Smooth muscle cell (in vitro differentiated cells): ENCODE results near the gene INF2. TPM values are rescaled to one million over a fixed set of nuclear protein-coding genes. Genes with fewer than 3 reads are reported as not detected.

Experiments
- DNase-seq: peaks from one replicate; lab custom pipeline; 2025; ENCODE audit not compliant: unreplicated experiment; lab: John Stamatoyannopoulos, UW
- H2AFZ ChIP-seq: fragments of 200-600 bp; sonication (generic); 2 replicates; pipeline ENCODE4 v1.6.0; 2016; ENCODE audit warnings: antibody characterized with exemption, low read depth, mild to moderate bottlenecking
- H3F3A ChIP-seq: fragments of 200-600 bp; sonication (generic); 2 replicates; pipeline ENCODE4 v1.6.0; 2017; ENCODE audit warnings: antibody characterized with exemption, low read depth
- H3K27ac ChIP-seq: fragments of 200-600 bp; sonication (generic); 2 replicates; pipeline ENCODE4 v1.5.1; 2016; ENCODE audit warnings: low read depth, mild to moderate bottlenecking
- H3K27me3 ChIP-seq: fragments of 200-600 bp; sonication (generic); 2 replicates; pipeline ENCODE4 v1.6.1; 2016; ENCODE audit warnings: low read depth, mild to moderate bottlenecking
- H3K36me3 ChIP-seq: fragments of 200-600 bp; sonication (generic); 2 replicates; pipeline ENCODE4 v1.5.1; 2016; ENCODE audit warnings: low read depth
- H3K4me1 ChIP-seq: fragments of 200-600 bp; sonication (generic); 2 replicates; pipeline ENCODE4 v1.5.1; 2016; ENCODE audit warnings: low read depth
- H3K4me2 ChIP-seq: fragments of 200-600 bp; sonication (generic); 2 replicates; pipeline ENCODE4 v1.6.0; 2016; ENCODE audit warnings: mild to moderate bottlenecking
- H3K4me3 ChIP-seq: fragments of 200-600 bp; sonication (generic); 2 replicates; pipeline ENCODE4 v1.5.1; 2016; ENCODE audit warnings: mild to moderate bottlenecking
- H3K79me2 ChIP-seq: fragments of 200-600 bp; sonication (generic); 2 replicates; pipeline ENCODE4 v1.6.0; 2016; ENCODE audit warnings: low read depth, mild to moderate bottlenecking
- H3K9ac ChIP-seq: fragments of 200-600 bp; sonication (generic); 2 replicates; pipeline ENCODE4 v1.6.0; 2016; ENCODE audit warnings: low read depth
- H3K9me3 ChIP-seq: fragments of 200-600 bp; sonication (generic); replicated peaks from 2 replicates; pipeline ENCODE4 v1.5.1; 2016; ENCODE audit warnings: low read depth
- H4K20me1 ChIP-seq: fragments of 200-600 bp; sonication (generic); 2 replicates; pipeline ENCODE4 v1.6.0; 2016; ENCODE audit warnings: low read depth
- WGBS: methylation state at CpG from one replicate; pipeline ENCODE4 v1.1.7; 2016; ENCODE audit warnings: low lambda C conversion rate; 5-methylcytosine and 5-hydroxymethylcytosine counted together
- polyA plus RNA-seq: library from polyadenylated mRNA; unstranded; fragments of >200 nt; fragmentation: Nextera tagmentation; extraction: Ambion mirVana; gene quantifications from 2 replicates; pipeline ENCODE4 v1.2.1, GENCODE V29; 2016
- total RNA-seq: library from RNA; depleted of rRNA; stranded (reverse); fragments of >200 nt; gene quantifications from 2 replicates; pipeline ENCODE4 v1.2.3, GENCODE V29; 2014
- TF ChIP-seq, protein P1 (sequence below): fragments of 200-600 bp; sonication (generic); IDR thresholded peaks from 2 replicates; pipeline ENCODE4 v1.5.1; 2017; ENCODE audit warnings: borderline replicate concordance, mild to moderate bottlenecking, antibody characterized with exemption; ENCODE audit not compliant: insufficient read depth, poor library complexity, severe bottlenecking

Gene INF2
- total and polyA plus RNA-seq, 2 experiments from 2014 or later, result 19.9 to 29.8 TPM

DNA sequence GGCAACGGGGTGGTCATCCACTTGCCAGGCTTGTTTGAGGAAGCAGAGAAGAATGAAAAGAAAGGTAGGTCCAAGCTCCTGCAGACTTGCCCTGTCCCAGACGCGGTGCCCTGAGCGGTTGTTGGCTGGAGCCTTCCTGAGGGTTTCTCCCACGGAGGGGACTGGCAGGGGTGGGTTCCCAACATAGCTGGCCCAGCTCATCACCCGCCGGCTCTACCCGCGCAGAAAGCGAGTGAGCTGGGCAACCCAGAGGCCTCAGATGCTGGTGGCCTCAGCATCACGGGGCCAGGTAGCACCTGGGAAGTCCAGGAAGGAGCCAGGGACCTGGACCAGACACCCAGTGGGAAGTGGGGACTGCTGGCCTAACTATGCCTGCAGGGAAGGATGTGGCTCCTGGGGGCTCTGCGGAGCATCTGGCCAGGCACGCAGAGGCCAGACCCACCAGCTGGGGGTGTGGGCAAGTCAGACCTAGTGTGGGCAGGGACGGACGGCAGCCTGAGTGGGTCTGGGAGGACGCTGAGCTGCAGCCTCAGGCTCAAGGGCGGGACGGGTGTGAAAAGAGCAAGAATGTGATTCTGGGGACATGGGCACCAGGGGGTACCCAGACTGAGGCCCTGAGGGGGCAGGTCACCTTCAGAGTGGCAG is 49.1 kb downstream of the INF2 start:
- H4K20me1 ChIP-seq, result no peaks in the 10 kb centered on the region
- H3F3A ChIP-seq, result no peaks in the 10 kb centered on the region
- no peaks in the 10 kb centered on the region for H3K79me2 ChIP-seq
- 90% methylated on average over 18 of the region's 18 CpGs for WGBS
- H3K4me1 ChIP-seq, result no peaks in the 10 kb centered on the region
- no peak overlapping the region for H3K27ac ChIP-seq
- H3K36me3 ChIP-seq, result no peaks in the 10 kb centered on the region
- H3K9ac ChIP-seq, result no peak overlapping the region
- H3K4me3 ChIP-seq, result no peak overlapping the region
- no peaks in the 10 kb centered on the region for H3K27me3 ChIP-seq
- no peak overlapping the region for H3K4me2 ChIP-seq
- TF ChIP-seq, protein P1, sequence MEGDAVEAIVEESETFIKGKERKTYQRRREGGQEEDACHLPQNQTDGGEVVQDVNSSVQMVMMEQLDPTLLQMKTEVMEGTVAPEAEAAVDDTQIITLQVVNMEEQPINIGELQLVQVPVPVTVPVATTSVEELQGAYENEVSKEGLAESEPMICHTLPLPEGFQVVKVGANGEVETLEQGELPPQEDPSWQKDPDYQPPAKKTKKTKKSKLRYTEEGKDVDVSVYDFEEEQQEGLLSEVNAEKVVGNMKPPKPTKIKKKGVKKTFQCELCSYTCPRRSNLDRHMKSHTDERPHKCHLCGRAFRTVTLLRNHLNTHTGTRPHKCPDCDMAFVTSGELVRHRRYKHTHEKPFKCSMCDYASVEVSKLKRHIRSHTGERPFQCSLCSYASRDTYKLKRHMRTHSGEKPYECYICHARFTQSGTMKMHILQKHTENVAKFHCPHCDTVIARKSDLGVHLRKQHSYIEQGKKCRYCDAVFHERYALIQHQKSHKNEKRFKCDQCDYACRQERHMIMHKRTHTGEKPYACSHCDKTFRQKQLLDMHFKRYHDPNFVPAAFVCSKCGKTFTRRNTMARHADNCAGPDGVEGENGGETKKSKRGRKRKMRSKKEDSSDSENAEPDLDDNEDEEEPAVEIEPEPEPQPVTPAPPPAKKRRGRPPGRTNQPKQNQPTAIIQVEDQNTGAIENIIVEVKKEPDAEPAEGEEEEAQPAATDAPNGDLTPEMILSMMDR, result no peak
- DNase-seq, result no peak
- H3K9me3 ChIP-seq, result no peaks in the 10 kb centered on the region
- H2AFZ ChIP-seq, result no peak overlapping the region

DNA sequence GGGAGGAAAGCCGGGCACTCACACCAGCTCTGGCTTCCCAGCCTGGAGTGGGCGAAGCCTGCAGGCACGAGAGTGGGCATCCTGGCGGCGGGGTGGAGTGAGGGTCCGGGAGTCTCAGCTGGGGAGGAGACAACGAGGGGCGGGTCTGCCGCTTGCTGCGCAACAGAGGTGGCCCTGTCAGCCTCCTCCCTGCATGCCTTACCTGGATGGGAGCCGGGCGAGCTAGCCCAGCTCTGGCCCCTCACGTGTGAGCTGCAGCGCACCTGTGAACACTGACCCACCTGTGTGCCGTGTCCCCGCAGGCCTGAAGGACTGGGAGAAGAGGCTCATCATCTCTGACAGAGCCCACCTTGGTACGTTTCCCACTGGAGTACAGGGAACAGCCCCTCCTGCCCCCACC is 49.6 kb downstream of the INF2 start:
- H3K4me1 ChIP-seq, result no peaks in the 10 kb centered on the region
- no peaks in the 10 kb centered on the region for H3K79me2 ChIP-seq
- H3K9ac ChIP-seq, result no peak overlapping the region
- H3K27me3 ChIP-seq, result no peaks in the 10 kb centered on the region
- no peak for DNase-seq
- H3K27ac ChIP-seq, result no peak overlapping the region
- H3K4me2 ChIP-seq, result no peak overlapping the region
- no peaks in the 10 kb centered on the region for H3F3A ChIP-seq
- H2AFZ ChIP-seq, result no peak overlapping the region
- TF ChIP-seq, protein P1, result no peak
- no peaks in the 10 kb centered on the region for H3K36me3 ChIP-seq
- H3K4me3 ChIP-seq, result no peak overlapping the region
- H3K9me3 ChIP-seq, result no peaks in the 10 kb centered on the region
- H4K20me1 ChIP-seq, result no peaks in the 10 kb centered on the region
- 95% methylated on average over 13 of the region's 17 CpGs for WGBS

DNA sequence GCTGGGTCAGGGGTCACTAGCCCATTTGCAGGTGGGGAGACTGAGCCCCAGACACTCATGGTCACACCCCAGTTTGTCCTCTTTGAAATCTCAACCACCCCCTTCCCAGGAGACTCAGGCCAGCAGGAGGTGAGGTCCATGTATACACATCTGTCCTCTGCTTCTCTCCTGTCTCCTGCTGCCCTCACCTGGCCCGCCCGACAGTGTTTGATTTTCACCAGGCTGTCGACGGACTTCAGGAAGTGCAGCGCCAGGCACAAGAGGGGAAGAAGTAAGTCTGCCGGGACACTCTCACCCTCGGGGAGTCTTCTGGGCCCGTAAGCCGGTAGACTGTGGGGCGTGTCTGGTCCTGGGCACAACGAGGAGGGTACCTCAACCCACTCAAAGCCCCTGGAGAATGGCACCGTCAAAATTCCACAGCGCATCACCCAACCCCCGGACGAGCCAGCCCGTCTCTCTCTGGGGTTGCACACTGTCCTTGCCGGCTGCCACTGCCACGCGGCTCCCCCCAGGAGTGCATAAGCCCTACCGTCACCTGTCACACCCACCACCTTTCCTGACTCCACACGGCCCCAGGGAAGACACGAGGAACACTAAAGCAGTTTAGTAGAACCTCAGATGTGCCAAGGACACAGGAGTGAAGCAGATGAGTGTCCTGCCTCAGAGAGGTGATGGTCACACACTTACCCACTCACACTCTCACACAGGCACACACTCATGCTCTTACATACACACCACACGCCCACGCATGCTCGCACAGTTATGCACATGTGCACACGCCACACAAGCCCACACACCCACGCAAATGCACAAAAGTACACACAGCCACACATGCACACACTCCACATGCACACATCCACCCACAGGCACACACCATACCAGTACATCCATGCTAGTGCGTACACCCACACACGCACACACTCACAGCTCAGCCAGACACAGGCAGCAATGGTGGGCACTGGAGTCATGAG is 50.4 kb downstream of the INF2 start:
- H3K27ac ChIP-seq, result no peak overlapping the region
- H4K20me1 ChIP-seq, result no peaks in the 10 kb centered on the region
- H3K4me1 ChIP-seq, result no peaks in the 10 kb centered on the region
- TF ChIP-seq, protein P1, result no peak
- WGBS, result 93% methylated on average over 29 of the region's 29 CpGs
- H3K9ac ChIP-seq, result no peak overlapping the region
- no peaks in the 10 kb centered on the region for H3K79me2 ChIP-seq
- no peak overlapping the region for H2AFZ ChIP-seq
- H3K27me3 ChIP-seq, result no peaks in the 10 kb centered on the region
- no peaks in the 10 kb centered on the region for H3F3A ChIP-seq
- H3K36me3 ChIP-seq, result no peaks in the 10 kb centered on the region
- no peak overlapping the region for H3K4me2 ChIP-seq
- H3K9me3 ChIP-seq, result no peaks in the 10 kb centered on the region
- no peak overlapping the region for H3K4me3 ChIP-seq
- DNase-seq, result no peak
